HepG2 (cell line): ENCODE measurements around the gene CS. TPM values are rescaled to one million over a fixed set of nuclear protein-coding genes. Genes with fewer than 3 reads are reported as not detected.

ENCODE experiments used
- CTCF ChIP-seq: sonication (generic); formaldehyde crosslinking; IDR thresholded peaks from 2 replicates; pipeline ENCODE4 v1.5.0; 2020; ENCODE audit warnings: mild to moderate bottlenecking, missing genetic modification reagents, moderate library complexity
- FOSL2 ChIP-seq: sonication (generic); formaldehyde crosslinking; IDR thresholded peaks from 2 replicates; pipeline ENCODE4 v1.4.0; 2020; ENCODE audit warnings: missing genetic modification reagents
- GPN1 ChIP-seq: sonication (generic); formaldehyde crosslinking; IDR thresholded peaks from 2 replicates; pipeline ENCODE4 v1.5.1; 2020; ENCODE audit warnings: missing genetic modification reagents, borderline replicate concordance
- IRF1 ChIP-seq: sonication (generic); formaldehyde crosslinking; IDR thresholded peaks from 2 replicates; pipeline ENCODE4 v1.4.0; 2020; ENCODE audit warnings: low read depth, mild to moderate bottlenecking, missing genetic modification reagents
- MEIS1 ChIP-seq: sonication (generic); formaldehyde crosslinking; IDR thresholded peaks from 2 replicates; pipeline ENCODE4 v1.9.0; 2021; ENCODE audit warnings: mild to moderate bottlenecking, missing genetic modification reagents, moderate library complexity, borderline replicate concordance
- MIER2 ChIP-seq: IDR thresholded peaks from 2 replicates; pipeline ENCODE4 v1.6.1; 2016; ENCODE audit warnings: missing biosample characterization, missing genetic modification reagents
- MXI1 ChIP-seq: IDR thresholded peaks from 3 replicates; pipeline ENCODE4 v1.6.1; 2012; ENCODE audit warnings: low read depth, low read length, inconsistent platforms, borderline replicate concordance
- MYC ChIP-seq: sonication (generic); formaldehyde crosslinking; IDR thresholded peaks from 2 replicates; pipeline ENCODE4 v1.9.0; 2021; ENCODE audit warnings: missing genetic modification reagents, borderline replicate concordance
- NR1H2 ChIP-seq: sonication (generic); formaldehyde crosslinking; IDR thresholded peaks from 2 replicates; pipeline ENCODE4 v1.8.1; 2022; ENCODE audit warnings: low read depth, missing genetic modification reagents, borderline replicate concordance
- NR2C2 ChIP-seq: sonication (generic); formaldehyde crosslinking; IDR thresholded peaks from 2 replicates; pipeline ENCODE4 v1.4.0; 2020; ENCODE audit warnings: missing genetic modification reagents, mild to moderate bottlenecking, moderate library complexity, borderline replicate concordance
- PAX8 ChIP-seq: sonication (generic); formaldehyde crosslinking; IDR thresholded peaks from 2 replicates; pipeline ENCODE4 v1.8.0; 2022; ENCODE audit warnings: mild to moderate bottlenecking, missing genetic modification reagents, borderline replicate concordance
- RBM39 ChIP-seq: fragments of 200-400 bp; formaldehyde crosslinking; IDR thresholded peaks from one replicate; pipeline ENCODE4 v1.6.1; 2018; ENCODE audit warnings: antibody characterized with exemption, mild to moderate bottlenecking, low read depth, low read length; ENCODE audit not compliant: poor library complexity, severe bottlenecking
- REPIN1 ChIP-seq: sonication (generic); formaldehyde crosslinking; IDR thresholded peaks from 2 replicates; pipeline ENCODE4 v1.8.0; 2022; ENCODE audit warnings: missing genetic modification reagents, low read depth, mild to moderate bottlenecking, borderline replicate concordance
- RXRA ChIP-seq: sonication (generic); formaldehyde crosslinking; IDR thresholded peaks from 2 replicates; pipeline ENCODE4 v1.5.1; 2020; ENCODE audit warnings: missing genetic modification reagents
- SALL1 ChIP-seq: sonication (generic); formaldehyde crosslinking; IDR thresholded peaks from 2 replicates; pipeline ENCODE4 v1.8.0; 2022; ENCODE audit warnings: mild to moderate bottlenecking, missing genetic modification reagents
- SUZ12 ChIP-seq: fragments of 150-350 bp; IDR thresholded peaks from 2 replicates; pipeline ENCODE4 v1.6.1; 2014; ENCODE audit warnings: low read depth, low read length
- ZBTB1 ChIP-seq: sonication (generic); formaldehyde crosslinking; IDR thresholded peaks from 2 replicates; pipeline ENCODE4 v1.4.0; 2020; ENCODE audit warnings: missing genetic modification reagents, borderline replicate concordance
- ZFP1 ChIP-seq: IDR thresholded peaks from 2 replicates; pipeline ENCODE4 v1.6.1; 2016
- ZFP82 ChIP-seq: sonication (generic); formaldehyde crosslinking; IDR thresholded peaks from 2 replicates; pipeline ENCODE4 v1.5.1; 2020; ENCODE audit warnings: mild to moderate bottlenecking, missing genetic modification reagents, borderline replicate concordance
- ZNF18 ChIP-seq: sonication (generic); formaldehyde crosslinking; IDR thresholded peaks from 2 replicates; pipeline ENCODE4 v1.8.0; 2022; ENCODE audit warnings: mild to moderate bottlenecking, missing genetic modification reagents; ENCODE audit not compliant: insufficient replicate concordance
- ZNF275 ChIP-seq: sonication (generic); formaldehyde crosslinking; IDR thresholded peaks from 2 replicates; pipeline ENCODE4 v1.8.0; 2022; ENCODE audit warnings: missing genetic modification reagents, mild to moderate bottlenecking, inconsistent platforms, borderline replicate concordance
- ZNF292 ChIP-seq: sonication (generic); formaldehyde crosslinking; IDR thresholded peaks from 2 replicates; pipeline ENCODE4 v1.8.1; 2022; ENCODE audit warnings: mild to moderate bottlenecking, low read depth, missing genetic modification reagents, borderline replicate concordance
- ZNF501 ChIP-seq: sonication (generic); formaldehyde crosslinking; IDR thresholded peaks from 2 replicates; pipeline ENCODE4 v1.5.1; 2020; ENCODE audit warnings: mild to moderate bottlenecking, moderate library complexity, missing genetic modification reagents
- polyA plus RNA-seq, 8 experiments: library from polyadenylated mRNA; depleted of rRNA in 3 of 8; stranded (reverse) in 7 of 8; unstranded in 1 of 8; fragments of >200 nt; fragmentation: Illumina TruSeq in 4 of 8; extraction: Trizol in 4 of 8; gene quantifications; 2 replicates each; pipeline versions ENCODE4 v1.2.1 to v1.2.3, GENCODE V29; 2011 to 2016; ENCODE audit warnings: low read depth in 4 of 8, missing spikeins in 1 of 8, mixed read lengths in 1 of 8; ENCODE audit not compliant: insufficient read depth in 1 of 8
- total RNA-seq, 5 experiments: library from RNA; depleted of rRNA; stranded (reverse); fragments of >200 nt; fragmentation: Illumina TruSeq; extraction: Trizol; gene quantifications; 2 replicates each; pipeline ENCODE4 v1.2.3, GENCODE V29; 2016; ENCODE audit warnings: low read depth in 1 of 5

The CS gene
- total and polyA plus RNA-seq, 2 of the 13 experiments (the other 11 are each of a cell fraction or from before 2014, with no cell fraction given) = 173 to 175 TPM

GRCh38 chr12:56299853-56300643 lies at the start of gene CS (continued):
- TF ChIP-seq ZNF292 (CRISPR knock-in tag) (no peak), MIER2 (no peak), FOSL2 (CRISPR knock-in tag) (peak; percentile 18; the same call in 1 of the 2 replicates), CTCF (CRISPR knock-in tag) (0 out of 2 replicates have a peak, but pooled peaks have one; percentile 7), ZNF18 (CRISPR knock-in tag) (peak; percentile 40), ZFP82 (CRISPR knock-in tag) (0 out of 2 replicates have a peak, but pooled peaks have one; percentile 50), NR2C2 (CRISPR knock-in tag) (peak; percentile 50), ZFP1 (CRISPR knock-in tag) (no peak), GPN1 (CRISPR knock-in tag) (no peak), SUZ12 (no peak), PAX8 (0 out of 2 replicates have a peak, but pooled peaks have one; percentile 60), IRF1 (no peak; the same call in 1 of the 2 replicates), MXI1 (peak; percentile 67; the same call in 1 of the 3 replicates), MYC (CRISPR knock-in tag) (peak; percentile 92), RXRA (CRISPR knock-in tag) (peak; percentile 53; the same call in 1 of the 2 replicates), SALL1 (CRISPR knock-in tag) (peak; percentile 62), MEIS1 (CRISPR knock-in tag) (peak; percentile 81), ZNF501 (CRISPR knock-in tag) (peak; percentile 38), NR1H2 (CRISPR knock-in tag) (no peak), ZBTB1 (CRISPR knock-in tag) (no peak), REPIN1 (CRISPR knock-in tag) (0 out of 2 replicates have a peak, but pooled peaks have one; percentile 38), ZNF275 (CRISPR knock-in tag) (no peak), RBM39 (peak; percentile 91)
